Rectal smooth muscle tissue (tissue), 1 donor: Measurements from ENCODE around the gene GPR35.
A peak's percentile ranks its signal among the peaks of the same experiment; 100 is the strongest.

Experiments
- H3K27ac ChIP-seq: one replicate; pipeline ENCODE4 v1.7.0; 2013; ENCODE audit warnings: low read depth, low read length, inconsistent platforms
- H3K27me3 ChIP-seq: one replicate; pipeline ENCODE4 v1.7.0; 2013; ENCODE audit warnings: low read length; ENCODE audit not compliant: control insufficient read depth, insufficient read depth
- H3K36me3 ChIP-seq: one replicate; pipeline ENCODE4 v1.7.0; 2013; ENCODE audit warnings: low read length; ENCODE audit not compliant: control insufficient read depth, insufficient read depth
- H3K4me1 ChIP-seq: one replicate; pipeline ENCODE4 v1.7.0; 2013; ENCODE audit warnings: low read length; ENCODE audit not compliant: control insufficient read depth, insufficient read depth
- H3K4me3 ChIP-seq: one replicate; pipeline ENCODE4 v1.7.0; 2013; ENCODE audit warnings: low read length
- H3K9ac ChIP-seq: one replicate; pipeline ENCODE4 v1.7.0; 2013; ENCODE audit warnings: low read length

GPR35 gene

GRCh38 chr2:240591784-240592183, 33.5 kb upstream of the GPR35 start:
- peaks cover 13% of the 10 kb centered on the region for H3K36me3 ChIP-seq
- H3K27me3 ChIP-seq: no peaks in the 10 kb centered on the region
- no peak overlapping the region for H3K4me3 ChIP-seq
- H3K27ac ChIP-seq: no peak overlapping the region
- H3K9ac ChIP-seq: no peak overlapping the region
- peaks cover 19% of the 10 kb centered on the region for H3K4me1 ChIP-seq

DNA sequence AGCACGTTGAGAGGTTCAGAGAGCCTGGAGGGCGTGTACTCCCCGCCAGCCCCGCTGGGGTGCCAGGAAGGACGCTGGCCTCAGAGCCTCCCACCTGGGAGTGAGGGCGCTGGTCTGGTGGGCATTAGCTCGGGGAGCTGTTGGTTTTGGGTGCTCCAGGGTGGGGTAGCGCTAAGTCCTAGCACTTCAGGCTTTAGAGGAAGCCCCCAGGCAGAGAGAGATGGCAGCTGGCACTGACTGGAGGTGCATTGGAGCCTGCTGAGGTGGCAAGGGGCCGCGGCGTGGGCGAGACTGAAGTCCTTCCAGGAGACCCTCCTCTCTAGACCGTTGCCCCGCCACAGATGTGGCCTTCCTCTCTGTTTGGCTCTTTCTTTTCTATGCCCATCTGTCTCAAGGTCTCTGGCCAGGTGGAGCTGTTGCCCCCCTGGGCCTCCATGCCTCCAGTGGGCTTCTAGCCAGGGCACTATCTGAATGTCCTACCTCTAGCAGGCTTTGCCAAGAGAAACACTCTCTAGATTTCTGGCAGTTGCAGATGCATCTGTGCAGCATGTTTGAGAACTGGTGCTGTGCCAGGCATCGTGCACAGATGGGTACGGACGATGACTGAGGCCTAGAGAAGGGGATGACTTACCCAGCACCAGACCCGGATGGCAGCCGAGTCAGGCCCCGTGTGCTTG, 32.1 kb upstream of the GPR35 start:
- Histone ChIP-seq H3K36me3 (peaks cover 16% of the 10 kb centered on the region), H3K27ac (no peak overlapping the region), H3K27me3 (no peaks in the 10 kb centered on the region), H3K9ac (no peak overlapping the region), H3K4me3 (no peak overlapping the region), H3K4me1 (peaks cover 13% of the 10 kb centered on the region)

DNA sequence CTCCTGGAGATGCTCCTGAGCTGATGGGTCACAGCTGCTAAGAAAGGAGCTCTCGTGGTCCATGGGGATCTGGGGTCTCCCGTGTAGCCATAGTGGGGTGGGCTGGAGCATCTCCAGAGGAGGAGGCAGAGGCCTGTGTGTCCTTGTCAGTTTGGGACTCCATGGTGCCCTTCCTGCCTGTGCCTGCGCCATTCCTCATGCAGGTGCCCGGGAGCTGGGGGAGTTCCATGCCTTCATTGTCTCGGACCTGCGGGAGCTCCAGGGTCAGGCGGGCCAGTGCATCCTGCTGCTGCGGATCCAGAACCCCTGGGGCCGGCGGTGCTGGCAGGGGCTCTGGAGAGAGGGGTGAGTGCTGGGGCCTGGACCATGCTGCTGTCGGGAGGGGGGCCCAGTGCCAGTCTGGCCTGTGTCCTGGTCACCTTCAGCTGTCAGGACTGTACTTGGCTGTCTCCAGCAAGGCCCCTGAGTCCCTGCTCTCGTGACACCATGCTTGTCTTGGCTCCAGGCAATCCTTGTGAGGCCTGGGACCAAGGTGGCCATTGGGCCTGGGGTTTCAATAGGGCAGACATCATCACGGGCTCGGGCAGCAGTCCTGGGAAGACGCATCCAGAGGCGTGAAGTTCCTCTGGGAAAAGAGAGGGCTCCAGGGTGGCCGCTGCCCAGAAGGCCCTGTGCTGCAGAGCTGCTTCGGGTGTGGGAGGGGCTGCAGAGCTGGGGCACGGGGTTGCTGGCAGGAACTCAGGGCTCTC, 31.4 kb upstream of the GPR35 start:
- Histone ChIP-seq H3K36me3 (peaks cover 16% of the 10 kb centered on the region), H3K27ac (no peak overlapping the region), H3K4me1 (peaks cover 15% of the 10 kb centered on the region), H3K27me3 (no peaks in the 10 kb centered on the region), H3K4me3 (no peak overlapping the region), H3K9ac (no peak overlapping the region)

- H3K27ac ChIP-seq: no peak overlapping the region
- peaks cover 16% of the 10 kb centered on the region for H3K36me3 ChIP-seq
- no peak overlapping the region for H3K9ac ChIP-seq
- no peaks in the 10 kb centered on the region for H3K27me3 ChIP-seq
- no peak overlapping the region for H3K4me3 ChIP-seq
- H3K4me1 ChIP-seq: peaks cover 15% of the 10 kb centered on the region
These were observed 30.5 kb upstream of the GPR35 start for GRCh38 chr2:240594511-240595380.

DNA sequence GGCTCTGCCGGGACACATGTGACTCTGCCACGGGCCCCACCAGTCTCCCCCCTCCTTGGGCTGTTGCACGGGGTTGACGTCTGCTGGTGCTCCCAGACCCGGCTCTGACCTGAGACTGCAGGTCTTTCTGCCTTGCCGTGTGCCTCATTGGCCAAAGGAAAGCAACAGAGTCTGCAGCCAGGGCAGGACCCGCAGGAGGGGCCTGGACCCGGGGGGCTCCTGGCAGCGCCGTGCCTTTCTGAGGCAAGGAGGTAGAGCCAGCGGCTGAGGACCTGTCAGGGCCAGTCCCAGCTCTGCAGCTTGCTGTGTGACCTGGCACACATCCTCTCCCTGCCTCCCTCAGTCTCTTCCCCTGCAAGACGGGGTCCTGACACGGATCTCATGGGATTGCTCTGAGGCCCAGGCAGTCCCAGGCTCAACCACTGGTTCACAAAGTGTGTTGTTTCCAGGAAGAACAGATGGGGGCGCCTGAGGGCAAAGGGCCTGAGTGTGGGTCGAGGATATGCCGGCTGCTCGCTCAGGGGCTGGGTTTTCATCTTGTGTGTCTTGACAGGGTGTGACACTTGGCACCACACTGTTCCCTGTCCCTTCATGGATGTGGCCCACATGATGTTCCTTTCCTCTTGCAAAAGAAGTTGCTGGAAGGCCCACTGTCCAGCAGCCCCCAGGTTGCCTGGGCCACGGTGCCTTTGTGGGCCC, 29.8 kb upstream of the GPR35 start:
- no peak overlapping the region for H3K4me3 ChIP-seq
- peaks cover 16% of the 10 kb centered on the region for H3K36me3 ChIP-seq
- H3K27ac ChIP-seq: no peak overlapping the region
- no peaks in the 10 kb centered on the region for H3K27me3 ChIP-seq
- H3K4me1 ChIP-seq: peaks cover 15% of the 10 kb centered on the region
- no peak overlapping the region for H3K9ac ChIP-seq

DNA sequence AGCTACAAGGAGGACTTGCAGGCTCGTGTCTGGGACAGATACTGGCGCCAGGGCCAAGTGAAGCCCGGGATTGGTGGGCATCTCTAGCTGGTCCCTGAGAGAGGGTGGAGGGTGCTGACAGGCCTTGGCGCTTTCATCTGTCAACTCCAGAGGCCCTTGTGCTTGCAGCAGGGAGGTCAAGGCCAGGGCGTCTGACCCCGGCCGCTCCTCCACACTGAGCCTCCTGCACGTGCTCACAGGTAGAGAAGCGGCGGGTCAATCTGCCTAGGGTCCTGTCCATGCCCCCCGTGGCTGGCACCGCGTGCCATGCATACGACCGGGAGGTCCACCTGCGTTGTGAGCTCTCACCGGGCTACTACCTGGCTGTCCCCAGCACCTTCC, 29.2 kb upstream of the GPR35 start:
- Histone ChIP-seq H3K27me3 (no peaks in the 10 kb centered on the region), H3K9ac (no peak overlapping the region), H3K27ac (no peak overlapping the region), H3K36me3 (peaks cover 11% of the 10 kb centered on the region), H3K4me1 (peaks cover 15% of the 10 kb centered on the region), H3K4me3 (no peak overlapping the region)

GRCh38 chr2:240596491-240596931, 28.8 kb upstream of the GPR35 start:
- Histone ChIP-seq H3K4me3 (no peak overlapping the region), H3K4me1 (peaks cover 15% of the 10 kb centered on the region), H3K27ac (peak overlapping the region; percentile 42), H3K9ac (no peak overlapping the region), H3K27me3 (no peaks in the 10 kb centered on the region), H3K36me3 (peaks cover 11% of the 10 kb centered on the region)

DNA sequence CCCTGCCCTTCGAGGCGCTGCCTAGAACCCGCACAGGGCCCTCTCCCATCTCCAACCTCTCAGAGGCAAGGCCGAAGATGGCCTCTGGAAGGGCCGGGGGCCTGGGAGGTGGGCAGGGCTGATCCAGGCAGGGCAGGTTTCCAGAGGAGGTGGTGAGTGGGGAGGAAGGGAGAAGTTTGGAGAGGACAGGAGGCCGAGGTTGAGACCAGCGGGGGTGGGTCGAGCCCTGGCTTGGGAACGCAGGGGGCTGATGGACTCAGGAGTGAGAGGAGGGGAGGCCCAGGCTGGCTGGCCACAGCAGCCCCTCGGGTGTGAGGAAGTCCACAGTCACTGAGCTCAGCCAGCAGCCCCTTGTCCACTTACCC, 28.2 kb upstream of the GPR35 start:
- Histone ChIP-seq H3K27ac (peak overlapping the region; percentile 42), H3K4me1 (peaks cover 15% of the 10 kb centered on the region), H3K4me3 (no peak overlapping the region), H3K9ac (no peak overlapping the region), H3K36me3 (peaks cover 7% of the 10 kb centered on the region), H3K27me3 (no peaks in the 10 kb centered on the region)

DNA sequence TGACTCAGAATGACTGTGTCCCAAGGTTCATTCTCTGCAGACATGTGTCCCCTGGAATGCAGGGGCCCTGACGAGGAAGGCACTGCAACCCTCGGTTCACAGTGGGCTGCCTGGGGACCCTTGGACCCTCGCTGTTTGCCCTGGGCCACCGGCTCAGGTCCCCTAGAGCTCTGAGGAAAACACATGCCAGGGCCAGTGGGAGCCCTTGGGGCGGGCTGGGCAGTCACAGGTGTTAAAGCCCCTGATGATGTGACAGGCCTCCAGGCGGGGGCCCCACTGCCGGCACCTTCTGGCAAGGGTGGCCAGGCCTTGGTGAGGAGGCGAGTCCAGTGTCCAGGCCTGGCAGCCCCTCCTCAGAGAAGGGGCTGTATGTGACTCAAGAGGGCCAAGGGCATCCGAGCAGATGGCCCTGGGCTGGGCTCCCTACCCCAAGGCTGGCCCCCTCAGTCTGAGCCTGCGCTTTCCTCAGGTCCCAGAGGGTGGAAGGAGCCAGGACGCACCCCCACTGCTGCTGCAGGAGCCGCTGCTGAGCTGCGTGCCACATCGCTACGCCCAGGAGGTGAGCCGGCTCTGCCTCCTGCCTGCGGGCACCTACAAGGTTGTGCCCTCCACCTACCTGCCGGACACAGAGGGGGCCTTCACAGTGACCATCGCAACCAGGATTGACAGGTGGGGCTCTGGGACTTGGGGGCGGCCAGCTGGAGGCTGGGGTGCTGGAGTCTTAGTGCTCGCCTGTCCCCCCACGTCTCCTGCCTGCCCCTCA, 27.7 kb upstream of the GPR35 start:
- no peak overlapping the region for H3K9ac ChIP-seq
- no peak overlapping the region for H3K27ac ChIP-seq
- H3K27me3 ChIP-seq: no peaks in the 10 kb centered on the region
- H3K4me3 ChIP-seq: no peak overlapping the region
- H3K36me3 ChIP-seq: peaks cover 6% of the 10 kb centered on the region
- peaks cover 15% of the 10 kb centered on the region for H3K4me1 ChIP-seq

DNA sequence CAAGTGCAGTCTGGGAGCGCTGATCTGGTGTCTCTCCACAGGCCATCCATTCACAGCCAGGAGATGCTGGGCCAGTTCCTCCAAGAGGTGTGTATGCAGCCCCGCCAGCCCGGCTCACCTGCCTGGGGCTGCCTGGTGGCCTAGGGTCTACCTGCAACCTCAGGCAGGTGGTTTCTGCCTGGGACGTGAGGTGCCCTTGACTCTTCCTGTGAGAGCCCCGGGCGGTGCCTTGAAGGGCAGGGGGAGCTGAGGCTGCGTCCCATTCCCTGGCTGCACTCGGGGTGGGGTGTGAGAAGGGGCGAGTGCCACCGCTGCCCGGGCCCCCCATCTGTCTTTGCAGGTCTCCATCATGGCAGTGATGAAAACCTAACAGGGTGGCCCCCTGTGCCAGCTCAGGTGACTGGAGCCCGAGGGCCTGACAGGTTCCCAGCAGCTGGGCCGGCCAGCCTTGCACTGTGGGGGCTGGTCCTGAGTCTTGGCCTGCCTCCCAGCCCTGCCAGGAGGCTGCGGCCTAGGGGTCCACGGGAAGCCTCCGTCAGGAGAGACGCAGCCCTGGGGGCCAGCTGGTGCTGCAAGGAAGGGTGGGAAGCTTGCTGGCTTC, 26.9 kb upstream of the GPR35 start:
- Histone ChIP-seq H3K4me1 (peaks cover 15% of the 10 kb centered on the region), H3K4me3 (no peak overlapping the region), H3K36me3 (peaks cover 6% of the 10 kb centered on the region)

GRCh38 chr2:240599141-240599583, 26.1 kb upstream of the GPR35 start:
- Histone ChIP-seq H3K4me1 (peaks cover 15% of the 10 kb centered on the region), H3K27me3 (no peaks in the 10 kb centered on the region), H3K4me3 (no peak overlapping the region), H3K36me3 (peaks cover 3% of the 10 kb centered on the region), H3K27ac (no peak overlapping the region), H3K9ac (no peak overlapping the region)

More for the DNA sequence above, 26.9 kb upstream of the GPR35 start:
- no peak overlapping the region for H3K9ac ChIP-seq
- H3K27me3 ChIP-seq: no peaks in the 10 kb centered on the region
- no peak overlapping the region for H3K27ac ChIP-seq
